K562 (cell line): ENCODE measurements around the gene TCIRG1. TPM values are rescaled to one million over a fixed set of nuclear protein-coding genes. Genes with fewer than 3 reads are reported as not detected.

Source experiments
- ASH1L ChIP-seq: fragments of 450-650 bp; IDR thresholded peaks from 2 replicates; pipeline ENCODE4 v1.6.1; 2018; ENCODE audit warnings: borderline replicate concordance, mild to moderate bottlenecking, low read depth; ENCODE audit not compliant: partially characterized antibody
- ETV1 ChIP-seq: fragments of 450-650 bp; conservative IDR thresholded peaks from 2 replicates; pipeline ENCODE4 v1.6.1; 2016; ENCODE audit warnings: missing genetic modification characterization, control low read depth, low read depth, missing compliant biosample characterization
- ETV5 ChIP-seq: sonication (generic); formaldehyde crosslinking; IDR thresholded peaks from 2 replicates; pipeline ENCODE4 v1.4.0; 2020; ENCODE audit warnings: low read depth, mild to moderate bottlenecking, missing genetic modification reagents
- GTF2F1 ChIP-seq: IDR thresholded peaks from 2 replicates; pipeline ENCODE4 v1.6.1; 2011; ENCODE audit warnings: low read depth, low read length, improper control_type of control experiment
- HDAC6 ChIP-seq: IDR thresholded peaks from 2 replicates; pipeline ENCODE4 v1.6.1; 2012; ENCODE audit warnings: low read depth, mild to moderate bottlenecking, control low read depth, inconsistent platforms, low read length, moderate library complexity
- HMGN3 ChIP-seq: IDR thresholded peaks from 2 replicates; pipeline ENCODE4 v1.6.1; 2011; ENCODE audit warnings: borderline replicate concordance, low read depth, mild to moderate bottlenecking, mixed read lengths, low read length; ENCODE audit not compliant: insufficient read length; ENCODE audit errors: extremely low read depth
- HNRNPH1 ChIP-seq: fragments of 200-400 bp; formaldehyde crosslinking; optimal IDR thresholded peaks from 2 replicates; pipeline ENCODE3; 2017; ENCODE audit warnings: low read depth, mild to moderate bottlenecking, low read length, moderate library complexity
- ILF3 ChIP-seq: fragments of 450-650 bp; IDR thresholded peaks from 2 replicates; pipeline ENCODE4 v1.6.1; 2018; ENCODE audit warnings: antibody characterized with exemption, mild to moderate bottlenecking, moderate library complexity, borderline replicate concordance
- KDM2B ChIP-seq: fragments of 250-450 bp; sonication (Bioruptor Pico); IDR thresholded peaks from 2 replicates; pipeline ENCODE4 v1.8.0; 2021; ENCODE audit warnings: mild to moderate bottlenecking, moderate library complexity
- NCOA2 ChIP-seq, 2 experiments: fragments of 450-650 bp; IDR thresholded peaks; 2 replicates each; pipeline ENCODE4 v1.6.1; 2018; ENCODE audit warnings: mild to moderate bottlenecking in 2 of 2, moderate library complexity in 1 of 2; ENCODE audit not compliant: partially characterized antibody in 2 of 2
- RBM17 ChIP-seq: fragments of 200-400 bp; formaldehyde crosslinking; IDR thresholded peaks from 2 replicates; pipeline ENCODE4 v1.6.1; 2017; ENCODE audit warnings: low read depth, mild to moderate bottlenecking, low read length, borderline replicate concordance
- SIN3A ChIP-seq, 2 experiments: fragments of 150-350 bp in 1 of 2; IDR thresholded peaks; 2 replicates each; pipeline ENCODE4 v1.6.1; 2011 to 2016; ENCODE audit warnings: borderline replicate concordance in 2 of 2, low read depth in 2 of 2, low read length in 2 of 2, mild to moderate bottlenecking in 2 of 2, moderate library complexity in 2 of 2; ENCODE audit not compliant: control insufficient read depth in 1 of 2
- SRSF7 ChIP-seq: fragments of 200-400 bp; formaldehyde crosslinking; optimal IDR thresholded peaks from 2 replicates; pipeline ENCODE3; 2017; ENCODE audit warnings: mild to moderate bottlenecking, low read depth, low read length
- SUPT5H ChIP-seq: fragments of 450-650 bp; IDR thresholded peaks from 2 replicates; pipeline ENCODE4 v1.6.1; 2016
- TBL1XR1 ChIP-seq, 2 experiments: IDR thresholded peaks; 2 replicates each; pipeline ENCODE4 v1.6.1; 2012; ENCODE audit warnings: improper control_type of control experiment in 2 of 2, low read length in 2 of 2, mild to moderate bottlenecking in 1 of 2
- ZBED1 ChIP-seq: IDR thresholded peaks from 2 replicates; pipeline ENCODE4 v1.6.1; 2014
- ZBTB43 ChIP-seq: sonication (generic); formaldehyde crosslinking; IDR thresholded peaks from 2 replicates; pipeline ENCODE4 v1.8.0; 2023; ENCODE audit warnings: mild to moderate bottlenecking, missing genetic modification reagents
- ZFP1 ChIP-seq: fragments of 450-650 bp; formaldehyde crosslinking; IDR thresholded peaks from 2 replicates; pipeline ENCODE4 v1.4.0; 2020; ENCODE audit warnings: mild to moderate bottlenecking, mixed read lengths
- ZFP36 ChIP-seq: fragments of 150-350 bp; IDR thresholded peaks from 2 replicates; pipeline ENCODE4 v1.6.1; 2018; ENCODE audit warnings: low read length, low read depth; ENCODE audit not compliant: partially characterized antibody
- ZNF124 ChIP-seq: sonication (generic); formaldehyde crosslinking; IDR thresholded peaks from 2 replicates; pipeline ENCODE4 v1.8.1; 2022; ENCODE audit warnings: missing genetic modification reagents
- ZNF133 ChIP-seq: fragments of 250-450 bp; sonication (Bioruptor Pico); IDR thresholded peaks from 2 replicates; pipeline ENCODE4 v1.4.0; 2020; ENCODE audit warnings: mild to moderate bottlenecking
- ZNF232 ChIP-seq: sonication (generic); formaldehyde crosslinking; IDR thresholded peaks from 2 replicates; pipeline ENCODE4 v1.8.0; 2022; ENCODE audit warnings: mild to moderate bottlenecking, missing genetic modification reagents
- ZNF24 ChIP-seq: fragments of 450-650 bp; IDR thresholded peaks from 2 replicates; pipeline ENCODE4 v1.6.1; 2016
- ZNF280A ChIP-seq: fragments of 450-650 bp; IDR thresholded peaks from 2 replicates; pipeline ENCODE4 v1.6.1; 2018; ENCODE audit warnings: mild to moderate bottlenecking, low read depth; ENCODE audit not compliant: partially characterized antibody
- ZNF584 ChIP-seq: fragments of 200-800 bp; sonication (Bioruptor generic); IDR thresholded peaks from 2 replicates; pipeline ENCODE4 v1.6.1; 2016; ENCODE audit warnings: low read depth, mild to moderate bottlenecking, missing genetic modification characterization, missing compliant biosample characterization
- polyA plus RNA-seq, 8 experiments: library from polyadenylated mRNA; depleted of rRNA in 4 of 8; stranded (reverse) in 5 of 8; unstranded in 3 of 8; fragments of >200 nt; fragmentation: Nextera tagmentation in 2 of 8; fragmentation: Illumina TruSeq in 1 of 8; extraction: Ambion mirVana in 2 of 8; extraction: Trizol in 1 of 8; gene quantifications; 2 replicates each; pipeline versions ENCODE4 v1.2.1 to v1.2.3, GENCODE V29; 2011 to 2014; ENCODE audit warnings: inconsistent platforms in 1 of 8, missing spikeins in 1 of 8
- total RNA-seq, 7 experiments: library from RNA; depleted of rRNA in 6 of 7; stranded (reverse); fragments of >200 nt in 6 of 7; fragmentation: Illumina TruSeq in 2 of 7; extraction: Trizol in 2 of 7; gene quantifications; 2 replicates each; pipeline versions ENCODE4 v1.2.1 to v1.2.3, GENCODE V29; 2011 to 2021; ENCODE audit warnings: low replicate concordance in 1 of 7
- TF ChIP-seq, protein P1 (sequence below): sonication (generic); formaldehyde crosslinking; IDR thresholded peaks from 2 replicates; pipeline ENCODE4 v1.8.1; 2023; ENCODE audit warnings: mild to moderate bottlenecking, missing genetic modification reagents, moderate library complexity

Gene TCIRG1
- total and polyA plus RNA-seq, 9 of the 15 experiments (the other 6 are each of a cell fraction or from before 2014, with no cell fraction given): 0.49 to 143 (median 24.4) TPM

DNA sequence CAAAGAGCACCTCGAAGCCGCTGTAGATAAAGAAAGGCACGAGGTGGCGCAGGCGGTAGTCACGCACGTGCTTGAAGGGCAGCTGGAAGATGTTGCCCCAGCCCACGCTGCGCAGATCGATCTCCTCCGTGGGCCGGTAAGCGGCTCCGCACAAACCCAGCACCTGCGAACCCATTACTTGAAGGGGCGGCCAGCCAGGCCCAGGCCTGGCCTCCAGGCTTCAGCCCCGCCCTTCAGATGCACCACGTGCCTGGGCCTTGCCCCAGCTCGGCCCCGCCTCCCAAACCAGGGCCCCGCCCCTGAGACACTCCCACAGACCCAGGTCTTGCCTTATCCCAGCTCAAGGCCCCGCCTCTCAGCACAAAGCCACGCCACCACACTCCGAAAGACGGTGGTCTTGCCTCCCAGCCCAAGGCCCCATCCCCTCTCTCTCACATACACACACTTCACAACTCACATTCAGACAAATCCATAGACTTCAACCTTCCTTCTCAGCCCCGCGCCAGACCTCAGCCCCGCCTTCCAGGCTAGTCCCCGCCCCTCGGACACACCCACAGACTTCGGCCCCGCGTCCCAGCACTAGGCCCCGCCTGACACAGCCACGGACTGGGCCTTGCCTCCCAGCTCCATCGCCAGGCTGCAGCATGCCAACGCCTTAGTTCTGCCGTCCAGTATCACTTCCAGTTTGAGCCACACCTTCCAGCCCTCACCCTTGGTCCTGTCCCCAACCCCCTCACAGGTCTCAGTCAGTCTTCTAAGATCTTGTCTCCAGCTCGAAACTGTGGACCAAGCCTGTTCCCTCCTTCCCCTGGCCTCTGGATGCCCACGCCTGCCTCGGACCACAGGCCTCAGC lies 42.0 kb upstream of the TCIRG1 start (continued):
- TF ChIP-seq SIN3A (IDR thresholded peaks at IDR 0.05; ENCODE audit: borderline replicate concordance in 2 of 2, control insufficient read depth in 1 of 2, low read depth in 2 of 2, low read length in 2 of 2) (no peak), ZNF280A (no peak), RBM17 (no peak), NCOA2 (IDR thresholded peaks at IDR 0.05; ENCODE audit: partially characterized antibody in 2 of 2) (no peak), ETV5 (CRISPR knock-in tag) (no peak), HMGN3 (peak; percentile 43), ETV1 (tag) (no peak), ZNF133 (CRISPR knock-in tag) (no peak), HNRNPH1 (no peak), ILF3 (no peak), ZNF584 (CRISPR knock-in tag) (no peak), ZBTB43 (CRISPR knock-in tag) (no peak), ASH1L (no peak), TBL1XR1 (IDR thresholded peaks at IDR 0.05; ENCODE audit: low read length in 2 of 2) (no peak), KDM2B (CRISPR knock-in tag) (no peak), ZBED1 (no peak), ZNF124 (CRISPR knock-in tag) (no peak), ZNF232 (CRISPR knock-in tag) (no peak), ZFP1 (CRISPR knock-in tag) (no peak), HDAC6 (no peak), GTF2F1 (no peak), SUPT5H (peak; percentile 56), ZFP36 (no peak), SRSF7 (no peak), ZNF24 (no peak)
- TF ChIP-seq, protein P1, sequence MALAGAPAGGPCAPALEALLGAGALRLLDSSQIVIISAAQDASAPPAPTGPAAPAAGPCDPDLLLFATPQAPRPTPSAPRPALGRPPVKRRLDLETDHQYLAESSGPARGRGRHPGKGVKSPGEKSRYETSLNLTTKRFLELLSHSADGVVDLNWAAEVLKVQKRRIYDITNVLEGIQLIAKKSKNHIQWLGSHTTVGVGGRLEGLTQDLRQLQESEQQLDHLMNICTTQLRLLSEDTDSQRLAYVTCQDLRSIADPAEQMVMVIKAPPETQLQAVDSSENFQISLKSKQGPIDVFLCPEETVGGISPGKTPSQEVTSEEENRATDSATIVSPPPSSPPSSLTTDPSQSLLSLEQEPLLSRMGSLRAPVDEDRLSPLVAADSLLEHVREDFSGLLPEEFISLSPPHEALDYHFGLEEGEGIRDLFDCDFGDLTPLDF (CRISPR knock-in tag): peak; percentile 64; the same call in 1 of the 2 replicates
